Hematopoietic multipotent progenitor cell treated with erythropoietin and hydrocortisone succinate and interleukin-3 and kit ligand, for 17 days (in vitro differentiated cells): ENCODE data around the gene NES.

Source experiments
- DNase-seq: peaks from one replicate; pipeline ENCODE4 v3.0.0-alpha.2; 2015; ENCODE audit warnings: low spot score

Gene NES

DNA sequence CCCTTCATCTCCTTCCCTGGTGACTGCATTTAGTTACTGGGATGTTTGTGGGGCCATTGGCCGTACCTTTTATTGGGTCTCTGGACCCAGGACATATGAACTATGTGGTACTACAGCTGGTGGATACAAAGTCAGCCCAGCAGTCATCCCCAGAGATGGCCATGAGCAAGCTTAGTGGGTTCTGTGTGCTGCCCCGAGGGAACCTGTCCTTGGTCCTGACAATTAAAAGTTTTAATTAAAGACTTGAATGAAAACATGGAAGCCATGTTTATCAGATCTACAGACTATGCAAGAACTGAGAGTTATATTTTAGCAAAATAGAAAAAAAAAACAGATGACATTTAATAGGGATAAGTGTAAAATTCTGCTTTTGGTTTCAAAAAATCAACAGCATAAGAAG lies 2.8 kb upstream of the NES start:
- DNase-seq: no peak

DNA sequence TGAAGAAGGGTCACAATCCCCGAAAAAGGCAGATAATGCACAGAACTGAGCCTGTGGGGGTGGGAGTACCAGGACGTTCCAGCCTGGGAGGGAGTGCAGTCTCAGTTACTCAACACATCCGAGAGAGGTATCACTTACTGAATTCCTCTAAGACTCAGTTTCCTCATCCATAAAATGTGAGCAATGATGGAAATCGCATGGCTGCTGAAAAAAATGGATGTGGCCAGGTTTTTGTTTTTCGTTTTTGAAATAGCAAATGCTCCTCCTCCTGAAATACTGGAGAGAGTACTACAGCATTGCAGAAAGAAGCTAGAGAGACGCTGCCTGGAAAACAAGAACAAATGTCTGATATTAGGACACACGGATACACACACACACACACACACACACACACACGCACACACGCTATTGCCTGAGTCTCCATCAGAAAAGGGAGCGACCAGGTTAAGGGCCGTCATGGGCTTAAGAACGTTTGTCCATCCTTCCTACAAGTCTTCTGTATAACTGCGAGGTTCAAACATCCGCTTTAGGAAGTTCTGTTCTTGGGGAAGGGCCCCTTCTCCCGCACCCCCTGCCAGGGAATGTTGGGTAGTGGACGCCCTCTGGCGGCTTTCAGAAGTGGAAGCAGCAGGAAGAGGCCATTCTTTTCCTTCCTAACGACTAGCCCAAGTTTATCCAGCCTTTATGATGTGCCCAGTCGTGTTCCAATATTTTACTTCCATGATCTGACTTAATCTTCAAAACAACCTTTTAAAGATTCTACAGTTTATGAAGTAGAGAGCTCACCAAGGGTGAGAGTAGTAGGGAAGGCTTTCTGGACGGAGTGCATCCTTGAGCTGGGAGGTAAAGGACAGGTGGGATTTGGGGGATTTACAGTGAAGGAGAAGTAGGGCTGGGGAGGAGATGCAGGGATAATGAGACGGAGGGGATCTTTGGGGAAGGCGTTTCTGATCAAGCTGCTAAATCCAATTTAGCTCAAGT lies 699 bp upstream of the NES start:
- DNase-seq: peak; percentile 10

DNA sequence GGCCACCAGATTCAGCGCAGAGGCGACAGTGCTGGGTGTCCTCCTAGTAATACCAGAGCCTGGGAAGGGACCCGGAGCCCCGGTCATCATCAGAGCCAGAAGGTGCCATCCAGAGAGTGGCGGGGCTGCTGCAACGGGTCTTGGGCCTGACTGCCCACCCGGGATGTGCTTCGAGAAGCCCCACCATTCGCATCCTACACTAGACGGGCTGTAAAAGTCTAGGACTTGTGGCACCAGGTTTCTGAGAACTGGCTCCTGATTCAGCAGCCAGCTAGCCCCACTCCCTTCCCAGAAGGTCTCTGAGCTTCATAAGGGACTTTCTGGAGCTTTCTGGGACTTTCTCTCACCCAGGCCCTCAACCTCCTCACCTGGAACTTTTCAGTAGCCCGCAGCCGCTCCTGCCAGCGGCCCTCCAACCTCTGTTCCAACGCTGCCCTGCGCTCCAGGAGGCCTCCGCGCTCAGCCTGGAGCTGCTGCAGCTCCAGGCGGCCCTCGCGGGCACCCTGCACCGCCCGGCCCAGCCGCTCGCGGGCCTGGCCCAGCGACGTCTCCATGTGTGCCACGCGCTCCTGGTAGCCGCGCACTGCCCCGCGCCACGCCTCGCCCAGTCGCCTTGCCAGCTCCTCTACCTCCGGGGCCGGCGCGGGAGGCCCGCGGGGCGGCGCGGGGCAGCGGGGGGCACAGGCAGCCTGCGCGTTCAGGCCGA lies 940 bp downstream of the NES start:
- no peak for DNase-seq

DNA sequence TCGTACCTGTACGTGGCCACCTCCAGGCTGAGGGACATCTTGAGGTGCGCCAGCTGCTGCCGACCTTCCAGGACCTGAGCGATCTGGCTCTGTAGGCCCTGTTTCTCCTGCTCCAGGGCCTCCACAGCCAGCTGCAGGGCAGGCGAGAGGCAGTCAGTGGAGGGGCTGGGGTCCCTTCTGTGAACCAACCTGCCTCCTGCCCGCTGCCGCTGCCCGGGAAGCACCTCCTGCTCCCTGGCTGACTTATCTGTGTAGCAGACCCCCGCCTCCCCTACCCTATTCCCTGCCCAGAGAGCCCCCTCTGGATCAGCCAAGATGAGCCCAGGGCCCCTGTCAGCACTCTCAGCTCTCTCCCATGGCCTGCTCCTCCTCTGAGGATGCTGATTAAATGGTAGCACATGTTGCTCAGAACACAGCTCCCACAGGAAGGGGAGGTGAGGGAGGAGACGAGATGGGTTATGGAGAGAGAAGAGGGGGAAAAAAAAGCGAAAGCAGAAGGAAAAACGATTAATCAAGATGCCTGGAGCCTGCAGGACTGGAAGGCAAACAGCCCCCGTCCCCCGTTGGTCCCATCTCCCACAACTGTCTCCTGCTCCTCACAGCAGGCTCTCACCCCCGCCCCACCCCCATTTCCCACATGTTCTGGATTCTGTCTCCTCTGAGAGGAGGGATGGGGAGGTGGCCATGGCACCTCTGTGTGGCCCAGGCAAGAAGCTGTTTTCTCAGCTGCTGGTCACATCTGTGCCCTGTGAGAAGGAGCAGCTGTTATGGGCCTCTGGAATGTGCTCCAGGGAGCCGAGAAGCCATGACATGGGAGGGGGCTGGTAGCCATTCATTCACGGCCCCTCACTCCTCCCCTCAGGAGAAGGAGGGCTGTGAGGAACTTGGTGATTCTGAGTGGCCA lies 1.7 kb downstream of the NES start:
- no peak for DNase-seq

DNA sequence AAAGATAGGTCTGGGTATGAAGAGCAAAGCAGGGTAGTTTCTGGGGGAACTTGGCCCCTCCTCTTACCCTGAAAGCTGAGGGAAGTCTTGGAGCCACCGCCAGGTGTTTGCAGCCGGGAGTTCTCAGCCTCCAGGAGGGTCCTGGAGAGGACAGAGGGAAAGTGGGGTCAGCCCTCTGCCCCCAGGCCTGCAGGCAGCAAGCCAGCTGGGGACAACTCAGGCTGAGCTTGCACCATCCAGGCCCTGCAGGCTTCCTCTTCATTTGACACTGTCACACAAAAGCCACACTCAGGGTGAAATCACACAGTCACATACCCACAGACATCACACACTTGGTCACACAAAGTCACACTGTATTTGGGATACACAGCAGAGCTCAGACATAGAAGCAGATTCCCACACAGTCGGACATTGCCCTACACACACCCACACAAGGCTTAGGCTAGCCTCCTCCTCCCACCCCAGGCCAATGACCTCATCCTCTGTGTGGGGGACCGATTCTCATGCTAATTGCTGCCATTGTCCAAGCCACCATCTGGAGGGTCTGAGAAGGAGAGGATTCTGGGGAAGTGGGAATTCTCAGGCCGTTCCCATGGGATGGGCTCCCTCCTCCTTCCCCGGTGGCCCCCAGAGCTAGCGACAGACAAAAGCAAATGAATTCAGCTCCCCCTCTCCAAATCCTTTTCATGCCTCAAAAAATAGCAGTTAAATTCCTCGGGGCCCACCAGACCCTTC lies 3.7 kb downstream of the NES start:
- DNase-seq: no peak

DNA sequence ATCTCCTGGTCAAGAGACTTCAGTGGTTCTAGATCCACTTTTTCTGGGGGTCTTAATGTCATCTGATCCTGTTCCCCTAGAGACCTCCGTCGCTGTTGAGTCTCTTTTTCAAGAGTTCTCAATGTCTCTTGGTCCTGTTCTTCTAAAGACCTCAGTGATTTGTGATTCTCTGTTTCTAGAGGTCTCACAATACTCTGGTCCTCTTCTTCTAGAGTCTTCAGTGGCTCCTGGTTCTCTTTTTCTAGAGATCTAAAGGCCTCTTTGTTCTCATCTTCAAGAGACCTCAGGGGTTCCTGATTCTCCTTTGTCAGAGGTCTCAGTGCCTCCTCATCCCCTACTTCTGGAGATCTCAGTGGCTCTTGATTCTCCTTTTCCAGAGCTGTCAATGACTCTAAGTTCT lies 5.4 kb downstream of the NES start:
- no peak for DNase-seq

DNA sequence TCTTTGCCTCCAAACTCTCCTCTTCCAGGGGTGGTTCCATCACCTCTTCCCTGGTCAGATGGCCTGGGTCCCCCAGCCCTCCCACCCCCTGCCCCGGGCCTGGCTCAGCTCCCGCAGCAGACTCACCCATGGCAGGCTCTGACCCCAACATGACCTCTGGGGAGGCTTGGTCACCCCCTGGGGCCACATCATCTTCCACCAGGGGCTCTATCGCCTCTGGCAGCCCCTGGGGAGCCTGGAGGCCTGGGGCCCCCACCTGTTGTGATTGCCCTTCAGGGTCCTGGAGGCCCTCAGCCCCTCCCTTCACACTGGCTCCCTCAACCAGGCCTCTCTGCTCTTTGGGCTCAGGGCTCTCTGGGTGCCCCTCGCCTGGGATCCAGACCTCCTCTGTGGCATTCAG lies 6.4 kb downstream of the NES start:
- DNase-seq: no peak

DNA sequence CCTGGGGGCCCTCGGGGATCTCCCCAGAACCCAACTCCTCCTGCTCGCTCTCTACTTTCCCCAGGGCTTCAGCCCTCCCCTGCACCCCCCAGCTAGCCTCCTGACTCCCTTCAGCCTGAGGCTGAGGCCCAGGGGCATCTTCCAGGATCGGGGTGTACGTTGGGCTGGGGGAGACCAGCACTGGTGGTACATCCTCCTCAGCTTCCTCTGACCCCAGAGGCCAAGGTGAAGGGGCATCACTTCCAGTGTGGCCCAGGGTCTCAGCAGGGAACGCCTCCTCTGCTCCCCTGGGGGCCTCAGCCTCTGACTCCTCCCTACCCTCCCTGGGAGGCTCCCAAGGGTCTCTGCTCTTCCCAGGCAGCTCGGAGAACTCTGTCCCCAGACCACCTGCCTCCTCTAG lies 6.8 kb downstream of the NES start:
- DNase-seq: no peak

DNA sequence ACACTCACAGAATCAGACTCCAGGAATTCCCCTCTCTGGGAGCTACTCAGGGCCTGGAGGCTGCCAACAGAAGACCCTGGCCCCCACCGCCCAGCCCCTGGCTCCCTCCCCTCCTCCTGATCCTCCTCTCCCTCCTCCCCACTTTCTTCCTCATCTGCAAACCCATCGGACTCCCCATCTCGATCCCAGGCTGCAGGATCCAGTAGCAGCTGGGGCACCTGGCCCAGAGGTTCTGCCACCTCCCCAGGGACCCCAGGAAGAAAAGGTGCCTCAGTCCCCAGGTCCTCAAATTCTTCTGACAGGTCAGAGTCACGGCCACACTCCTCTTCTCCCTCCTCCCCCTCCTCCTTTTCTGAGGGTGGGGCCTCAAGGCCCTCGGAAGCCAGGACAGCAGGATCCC lies 7.4 kb downstream of the NES start:
- DNase-seq: no peak

DNA sequence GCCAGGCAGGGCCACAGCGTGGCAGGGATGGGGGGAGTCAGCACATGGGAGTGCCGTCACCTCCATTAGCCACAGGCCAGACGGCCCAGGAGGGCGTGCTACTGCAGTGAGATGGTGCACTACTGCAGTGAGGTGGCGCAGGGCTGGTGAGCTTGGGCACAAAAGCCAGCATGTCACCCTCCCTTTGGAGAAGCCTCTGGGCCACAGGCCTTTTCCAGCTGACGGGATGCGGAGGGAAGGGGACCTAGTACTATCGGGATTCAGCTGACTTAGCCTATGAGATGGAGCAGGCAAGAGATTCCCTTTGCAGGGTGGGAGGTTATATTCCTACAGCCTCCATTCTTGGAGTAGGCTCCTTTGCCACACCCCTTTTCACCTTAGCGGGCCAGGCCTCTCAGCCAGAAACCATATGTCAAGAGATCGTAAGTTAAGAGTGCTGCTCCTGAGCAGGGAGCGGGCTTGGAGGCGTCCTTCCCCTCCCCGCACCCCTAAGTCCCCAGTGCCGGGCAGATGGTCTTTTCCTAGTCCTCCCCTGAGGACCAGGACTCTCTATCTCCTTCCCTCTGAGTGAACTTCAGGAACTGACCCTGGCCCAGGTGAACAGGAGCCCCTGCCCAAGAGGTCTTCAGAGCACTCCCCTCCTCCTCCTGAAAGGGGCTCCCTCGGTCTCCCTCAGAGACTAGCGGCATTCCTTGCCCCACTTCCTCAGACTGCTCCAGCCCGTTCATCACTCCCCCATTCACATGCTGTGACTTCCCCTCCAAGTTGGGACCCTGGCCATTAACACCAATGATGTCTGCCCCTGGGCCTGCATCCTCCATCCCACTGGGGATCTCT lies 8.2 kb downstream of the NES start:
- no peak for DNase-seq

DNA sequence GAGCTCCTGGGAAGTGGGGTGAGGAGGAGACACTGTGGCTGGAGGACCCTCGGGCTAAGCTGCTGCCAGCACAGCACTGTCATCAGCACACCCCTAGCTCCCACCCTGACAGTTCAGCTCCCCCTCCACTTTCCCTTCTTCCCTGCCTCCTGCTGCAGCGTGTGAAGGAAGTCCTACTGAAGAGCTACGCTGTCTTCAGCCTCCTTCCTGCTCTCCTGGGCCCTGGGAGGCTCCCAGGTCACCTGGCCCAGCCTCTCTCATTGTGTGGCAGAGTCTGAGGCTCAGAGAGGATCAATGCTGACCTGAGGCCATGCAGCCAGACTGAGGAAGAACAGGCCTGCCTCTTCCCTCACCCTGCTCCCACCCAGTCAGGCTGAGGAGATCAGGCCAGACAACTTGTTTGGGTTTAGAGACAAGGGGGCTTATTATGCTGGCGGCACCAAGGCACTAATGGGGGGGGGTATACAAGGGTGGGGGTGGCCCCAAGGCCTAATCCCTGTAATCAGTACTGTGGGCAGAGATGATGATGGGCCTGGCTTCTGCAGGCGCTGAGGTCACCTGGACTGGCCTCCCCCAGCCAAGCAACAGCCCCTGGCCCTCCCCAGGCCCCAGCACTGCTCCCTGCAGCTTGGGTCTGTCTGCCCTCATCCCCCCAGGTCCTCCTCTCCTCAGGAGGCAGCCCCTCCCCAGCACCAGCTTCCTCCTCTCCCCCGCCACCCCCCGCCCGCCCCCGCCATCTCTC lies 9.1 kb downstream of the NES start:
- DNase-seq: no peak

DNA sequence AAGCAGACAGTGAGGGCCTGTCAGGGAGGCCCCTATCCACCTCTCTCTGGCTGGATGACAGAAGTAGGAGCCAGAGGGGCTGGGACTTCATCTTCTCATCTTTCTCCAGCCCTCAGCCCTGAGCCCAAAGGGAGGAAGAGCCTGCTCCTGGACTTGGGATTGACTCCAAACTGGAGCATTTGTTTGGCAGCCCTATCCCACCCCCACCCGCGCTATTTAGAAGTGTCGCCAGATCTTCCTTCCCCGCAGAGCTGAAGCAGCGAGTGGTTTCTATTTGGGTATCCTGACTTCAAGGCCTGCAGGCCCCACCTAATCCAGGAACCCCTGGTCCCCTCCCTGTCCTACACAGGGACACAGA lies 9.6 kb downstream of the NES start:
- no peak for DNase-seq

DNA sequence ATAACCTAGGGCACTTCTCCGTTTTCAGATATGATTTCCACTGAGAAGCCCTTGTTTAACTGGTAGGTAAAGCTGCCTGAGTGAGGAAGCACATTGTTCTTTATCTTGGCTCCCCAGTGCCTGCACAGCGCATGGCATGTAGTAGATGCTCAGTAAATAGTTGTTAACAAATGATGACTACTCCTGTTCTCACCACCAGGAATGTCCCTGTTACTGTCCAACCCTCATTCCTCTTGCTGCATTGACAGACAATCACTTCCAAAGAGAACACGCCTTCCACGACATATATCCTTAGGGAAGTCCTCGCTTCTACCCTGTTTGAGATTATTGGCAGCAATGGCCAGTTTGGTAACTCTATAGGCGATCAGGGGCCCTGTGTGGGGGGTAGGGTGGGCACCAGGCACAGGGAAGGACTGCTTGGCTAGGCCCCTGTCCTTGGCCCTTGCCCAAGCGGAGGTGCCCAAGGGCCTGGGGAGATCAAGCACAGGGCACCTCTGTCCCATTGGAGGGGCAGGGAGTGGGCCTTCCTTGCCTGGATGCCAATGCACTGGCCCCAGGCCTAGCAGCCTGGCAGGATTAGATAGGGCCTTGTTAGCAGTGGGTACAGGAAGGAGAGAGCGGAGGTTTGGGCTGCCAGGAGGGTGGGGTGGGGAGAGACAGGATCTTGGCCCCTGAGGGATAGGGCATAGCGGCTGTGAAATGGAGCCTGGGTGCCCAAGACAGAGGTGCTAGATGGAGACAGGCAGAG lies 10.2 kb downstream of the NES start:
- no peak for DNase-seq

DNA sequence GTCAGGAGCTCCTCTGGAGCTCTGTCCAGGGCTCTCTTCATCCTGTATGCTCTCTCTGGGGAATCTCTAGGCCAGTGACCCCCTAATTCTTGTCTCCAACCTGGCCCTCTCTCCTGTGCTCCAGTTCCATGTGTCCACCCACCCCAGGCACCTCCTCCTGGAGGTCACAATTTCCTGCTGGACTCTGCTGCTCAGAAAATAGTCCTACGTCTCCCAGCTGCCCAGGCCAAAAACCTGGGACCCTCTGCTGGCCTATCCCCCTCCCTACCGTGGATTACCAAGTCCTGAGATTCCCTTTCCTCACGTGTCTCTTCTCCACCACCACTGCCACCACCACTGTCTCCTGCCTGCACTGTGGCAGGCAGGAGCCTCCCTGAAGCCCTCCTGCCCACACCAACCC lies 11.7 kb downstream of the NES start:
- no peak for DNase-seq

DNA sequence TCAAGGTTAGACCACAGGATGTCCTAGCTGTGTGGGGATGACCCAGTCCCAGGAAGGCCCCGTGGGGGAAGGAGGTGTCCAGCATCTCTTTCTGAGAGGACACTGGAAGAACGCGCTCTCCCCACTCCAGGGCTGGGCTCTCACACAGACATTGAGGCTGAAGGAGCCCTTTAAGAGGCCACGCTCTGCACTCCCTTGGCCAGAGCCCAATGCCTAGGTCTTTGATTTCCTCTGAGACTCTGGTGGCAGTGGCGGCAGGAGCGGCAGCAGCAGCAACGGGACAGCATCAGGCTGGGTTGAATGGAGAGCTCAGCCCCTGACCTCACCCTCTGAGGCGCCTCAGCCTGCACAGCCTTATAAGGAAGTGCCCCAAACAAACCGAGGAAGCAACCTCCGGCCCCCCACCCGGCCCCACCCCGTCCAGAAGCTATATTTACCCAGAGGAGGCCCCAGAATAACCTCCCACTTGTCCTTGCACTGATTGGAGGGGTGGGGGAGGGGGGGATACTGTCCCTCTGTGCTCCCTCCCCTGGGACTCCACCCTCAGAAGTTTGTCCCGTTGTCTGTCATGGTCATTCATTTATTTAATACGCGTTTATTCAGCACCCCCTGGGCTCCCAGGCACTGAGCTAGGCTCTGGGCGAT lies 12.3 kb downstream of the NES start:
- no peak for DNase-seq

DNA sequence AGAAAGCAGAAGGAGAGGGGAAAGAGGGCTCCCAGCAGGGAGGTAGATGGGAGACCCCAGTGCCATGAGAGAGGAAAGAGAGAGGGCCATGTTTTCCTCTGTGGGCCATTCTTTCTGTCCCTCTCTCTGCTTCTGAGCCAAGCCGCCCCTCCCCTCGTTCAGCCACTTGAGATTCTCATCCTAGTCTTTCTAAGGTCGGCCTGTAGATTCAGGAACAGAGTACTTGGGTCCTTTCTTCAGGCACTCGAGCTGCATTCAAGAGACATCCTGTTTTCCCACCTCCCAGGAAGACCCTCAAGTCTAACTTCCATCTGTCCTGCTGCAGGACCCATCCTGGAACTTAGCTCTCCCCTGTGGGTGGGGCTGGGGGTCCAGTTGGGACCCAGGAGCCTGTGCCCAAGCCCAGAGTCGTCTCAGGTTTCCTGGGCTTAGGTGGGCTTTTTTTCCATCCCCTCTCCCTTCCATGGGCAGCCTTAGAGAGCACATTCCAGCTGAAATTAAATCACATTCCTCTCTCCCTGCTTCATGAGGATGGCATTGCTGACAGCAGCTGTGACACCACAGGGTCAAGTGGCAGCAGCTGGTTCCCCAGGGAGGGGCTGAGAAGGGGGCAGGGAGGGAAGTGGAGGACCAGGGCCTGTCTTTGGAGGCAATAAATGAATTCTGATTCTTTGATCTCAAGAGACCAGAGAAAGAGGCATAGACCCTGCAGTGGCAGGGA lies 13.0 kb downstream of the NES start:
- no peak for DNase-seq

DNA sequence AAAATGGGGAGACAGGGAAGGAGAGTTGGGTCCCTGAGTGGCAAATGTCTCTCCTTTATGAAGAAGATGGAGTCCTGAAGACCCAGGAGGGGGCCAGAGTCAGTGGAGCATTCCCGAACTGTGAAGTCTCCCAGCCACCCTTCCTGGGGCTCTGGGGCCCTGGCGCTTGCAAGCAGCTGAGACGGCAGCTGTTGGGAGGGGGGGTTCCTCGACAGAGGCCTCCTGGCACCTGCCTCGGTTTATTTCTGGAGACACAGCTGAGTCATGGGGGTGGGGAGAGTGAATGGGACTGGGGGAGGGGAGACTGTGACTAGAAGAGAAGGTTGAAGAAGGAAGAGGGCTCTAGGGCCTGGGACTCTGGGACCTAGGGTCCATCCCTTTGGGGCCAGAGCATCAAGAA lies 14.0 kb downstream of the NES start:
- DNase-seq: no peak

DNA sequence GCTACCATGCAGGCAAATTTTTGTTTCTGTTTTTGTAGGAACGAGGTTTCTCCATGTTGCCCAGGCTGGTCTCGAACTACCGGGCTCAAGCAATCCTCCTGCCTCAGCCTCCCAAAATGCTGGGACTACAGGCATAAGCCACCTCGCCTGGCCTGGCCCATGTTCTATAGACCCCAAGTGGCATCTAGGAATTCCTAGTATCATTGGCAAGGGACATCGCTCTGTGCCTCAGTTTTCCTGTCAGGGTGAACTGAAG lies 14.5 kb downstream of the NES start:
- DNase-seq: no peak
